GM23338 (cell line): ENCODE data around the gene GCH1.

ENCODE experiments used
- EZH2 ChIP-seq: fragments of 200-600 bp; sonication (generic); IDR thresholded peaks from one replicate; pipeline ENCODE4 v1.8.0; 2017; ENCODE audit warnings: antibody characterized with exemption, mild to moderate bottlenecking, low read depth; ENCODE audit not compliant: unreplicated experiment
- EZH2phosphoT487 ChIP-seq: fragments of 200-600 bp; sonication (generic); IDR thresholded peaks from one replicate; pipeline ENCODE4 v1.8.1; 2018; ENCODE audit warnings: antibody characterized with exemption; ENCODE audit not compliant: unreplicated experiment
- JUNB ChIP-seq: IDR thresholded peaks from one replicate; pipeline ENCODE4 v1.6.1; 2016; ENCODE audit warnings: antibody characterized with exemption; ENCODE audit not compliant: unreplicated experiment
- POLR2AphosphoS5 ChIP-seq: IDR thresholded peaks from 2 replicates; pipeline ENCODE4 v1.6.1; 2016; ENCODE audit warnings: antibody characterized with exemption, low read depth
- ZNF331 ChIP-seq: fragments of 250-450 bp; sonication (Bioruptor Pico); IDR thresholded peaks from 2 replicates; pipeline ENCODE4 v1.5.0; 2020; ENCODE audit warnings: low read depth, mild to moderate bottlenecking, moderate library complexity
- ZNF462 ChIP-seq: fragments of 250-450 bp; sonication (Bioruptor Pico); IDR thresholded peaks from 2 replicates; pipeline ENCODE4 v1.5.0; 2020; ENCODE audit warnings: mild to moderate bottlenecking, moderate library complexity
- TF ChIP-seq, protein P1 (sequence below), 2 experiments: fragments of 200-600 bp in 1 of 2; sonication (generic) in 1 of 2; conservative IDR thresholded peaks; 2 replicates each; pipeline versions ENCODE4 v1.5.1 to v1.6.1; 2016 to 2017; ENCODE audit warnings: antibody characterized with exemption in 2 of 2, low read depth in 2 of 2, mild to moderate bottlenecking in 2 of 2, moderate library complexity in 1 of 2

- TF ChIP-seq, protein P1, sequence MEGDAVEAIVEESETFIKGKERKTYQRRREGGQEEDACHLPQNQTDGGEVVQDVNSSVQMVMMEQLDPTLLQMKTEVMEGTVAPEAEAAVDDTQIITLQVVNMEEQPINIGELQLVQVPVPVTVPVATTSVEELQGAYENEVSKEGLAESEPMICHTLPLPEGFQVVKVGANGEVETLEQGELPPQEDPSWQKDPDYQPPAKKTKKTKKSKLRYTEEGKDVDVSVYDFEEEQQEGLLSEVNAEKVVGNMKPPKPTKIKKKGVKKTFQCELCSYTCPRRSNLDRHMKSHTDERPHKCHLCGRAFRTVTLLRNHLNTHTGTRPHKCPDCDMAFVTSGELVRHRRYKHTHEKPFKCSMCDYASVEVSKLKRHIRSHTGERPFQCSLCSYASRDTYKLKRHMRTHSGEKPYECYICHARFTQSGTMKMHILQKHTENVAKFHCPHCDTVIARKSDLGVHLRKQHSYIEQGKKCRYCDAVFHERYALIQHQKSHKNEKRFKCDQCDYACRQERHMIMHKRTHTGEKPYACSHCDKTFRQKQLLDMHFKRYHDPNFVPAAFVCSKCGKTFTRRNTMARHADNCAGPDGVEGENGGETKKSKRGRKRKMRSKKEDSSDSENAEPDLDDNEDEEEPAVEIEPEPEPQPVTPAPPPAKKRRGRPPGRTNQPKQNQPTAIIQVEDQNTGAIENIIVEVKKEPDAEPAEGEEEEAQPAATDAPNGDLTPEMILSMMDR (conservative IDR thresholded peaks at IDR 0.05; ENCODE audit: low read depth in 2 of 2), result no peak
- TF ChIP-seq POLR2AphosphoS5 (no peak), EZH2 (no peak), JUNB (no peak), EZH2phosphoT487 (no peak), ZNF462 (no peak), ZNF331 (no peak)
These were observed 5.6 kb upstream of the GCH1 start for GRCh38 chr14:54908190-54908589.
